Left renal cortex interstitium (tissue), 4 donors: ENCODE measurements around the gene RS1. TPM values are rescaled to one million over a fixed set of nuclear protein-coding genes. Genes with fewer than 3 reads are reported as not detected.
A peak's percentile ranks its signal among the peaks of the same experiment; 100 is the strongest.

Experiments used
- DNase-seq, 4 donors: peaks; one replicate each; pipeline ENCODE4 v3.0.0-alpha.2; 2013; ENCODE audit warnings: low read depth in 4 of 4, low spot score in 2 of 4, missing footprints in 1 of 4
- polyA plus RNA-seq, 4 donors: library from polyadenylated mRNA; unstranded; fragments of 120-200 nt; gene quantifications; one replicate each; pipeline ENCODE4 v1.2.1, GENCODE V29; 2013; ENCODE audit not compliant: insufficient read length in 4 of 4

Gene RS1
- under 1 TPM; 0.04 to 0.20 (median 0.13) TPM for polyA plus RNA-seq

DNA sequence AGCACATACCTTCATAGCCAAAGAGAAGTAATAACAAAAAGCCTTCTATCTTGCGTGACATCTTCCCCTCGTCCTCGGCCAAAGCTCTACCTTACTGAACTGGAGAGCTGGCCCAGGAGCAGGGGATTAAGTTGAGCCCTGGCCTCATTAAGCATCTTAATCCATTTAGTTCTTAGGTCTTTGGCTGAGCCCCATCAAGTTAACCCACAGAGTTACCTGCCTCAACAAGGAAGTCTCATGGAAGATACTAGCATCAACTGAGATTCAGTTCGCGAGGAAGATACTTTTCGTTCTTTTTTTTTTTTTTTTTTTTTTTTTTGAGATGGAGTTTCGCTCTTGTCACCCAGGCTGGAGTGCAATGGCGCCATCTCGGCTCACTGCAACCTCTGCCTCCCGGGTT, at the start of gene RS1:
Gene RS1 (minus strand): TSS at position 101 of the 400 bp plus-strand sequence. CDS start 40 bp downstream, at position 61.
- no peak for DNase-seq

DNA sequence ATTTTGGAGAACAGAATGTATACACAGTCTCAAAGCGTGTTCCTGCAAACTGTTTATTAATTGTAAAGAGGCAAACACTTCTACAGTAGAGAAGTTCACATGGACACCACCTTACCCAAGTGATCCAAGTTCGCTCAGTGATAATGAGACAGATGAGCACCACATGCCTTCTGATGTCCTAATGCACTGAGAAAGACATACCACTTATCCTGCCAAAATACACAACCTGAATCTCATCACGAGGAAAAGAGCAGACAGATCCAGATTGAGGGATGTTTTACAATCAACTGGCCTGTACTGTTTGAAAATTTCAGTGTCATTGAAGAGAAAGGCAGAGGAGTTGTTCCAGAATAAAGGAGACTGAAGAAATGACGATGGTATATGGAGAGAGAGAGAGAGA, 47.9 kb upstream of the RS1 start:
- no peak for DNase-seq

DNA sequence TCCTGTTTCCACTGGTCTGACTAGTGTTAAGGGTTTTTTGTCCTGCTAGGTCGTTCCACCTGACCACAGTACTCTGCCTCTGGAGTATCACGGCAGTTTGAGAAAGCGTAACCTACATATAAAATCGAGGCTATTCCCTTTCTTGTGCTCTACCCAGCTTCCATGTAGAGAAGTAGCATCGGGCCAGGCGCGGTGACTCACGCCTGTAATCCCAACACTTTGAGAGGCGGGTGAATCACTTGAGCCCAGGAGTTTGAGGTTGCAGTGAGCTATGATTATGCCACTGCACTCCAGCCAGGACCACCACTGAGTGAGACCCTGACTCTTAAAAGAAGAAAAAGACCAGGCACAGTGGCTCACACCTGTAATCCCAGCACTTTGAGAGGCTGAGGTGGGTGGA, 43.0 kb upstream of the RS1 start:
- no peak for DNase-seq

- DNase-seq: no peak
Observed at GRCh38 chrX:18709833-18710232, 37.9 kb upstream of the RS1 start.

DNA sequence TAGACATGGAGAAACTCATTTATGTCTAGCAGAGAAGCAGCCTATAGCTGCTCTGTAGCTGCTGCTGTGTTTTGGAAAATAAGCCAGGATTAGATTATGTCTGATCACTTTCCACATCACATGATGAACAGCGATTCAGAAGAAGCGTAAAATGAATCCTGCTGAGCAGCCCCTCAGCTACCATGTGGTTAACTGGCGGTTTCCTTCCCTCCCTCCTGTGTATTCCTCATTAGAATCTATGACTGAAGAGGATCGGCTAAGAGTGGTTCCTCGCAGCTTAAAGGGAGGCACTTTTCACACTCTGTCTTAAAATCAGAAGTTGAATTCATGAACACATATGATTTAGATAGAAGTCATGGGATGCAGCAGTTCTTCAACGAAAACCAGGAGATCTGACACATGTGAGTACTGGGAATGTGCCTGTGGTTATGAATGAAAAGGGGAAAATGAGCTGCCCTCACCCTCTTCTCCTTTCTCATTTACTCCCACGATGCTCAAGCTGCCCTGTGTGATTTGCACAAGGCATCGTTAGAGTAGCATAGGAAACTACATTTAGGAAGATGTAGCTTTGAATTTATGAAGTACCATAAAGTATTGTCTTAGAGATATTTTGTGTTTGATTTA, 35.6 kb upstream of the RS1 start, which contains the start of gene PPEF1:
Gene PPEF1 (plus strand): TSS at position 220 of the 624 bp plus-strand sequence. CDS start 136 bp downstream, at position 356.
- no peak for DNase-seq

GRCh38 chrX:18702362-18703195, 30.7 kb upstream of the RS1 start:
- no peak for DNase-seq

DNA sequence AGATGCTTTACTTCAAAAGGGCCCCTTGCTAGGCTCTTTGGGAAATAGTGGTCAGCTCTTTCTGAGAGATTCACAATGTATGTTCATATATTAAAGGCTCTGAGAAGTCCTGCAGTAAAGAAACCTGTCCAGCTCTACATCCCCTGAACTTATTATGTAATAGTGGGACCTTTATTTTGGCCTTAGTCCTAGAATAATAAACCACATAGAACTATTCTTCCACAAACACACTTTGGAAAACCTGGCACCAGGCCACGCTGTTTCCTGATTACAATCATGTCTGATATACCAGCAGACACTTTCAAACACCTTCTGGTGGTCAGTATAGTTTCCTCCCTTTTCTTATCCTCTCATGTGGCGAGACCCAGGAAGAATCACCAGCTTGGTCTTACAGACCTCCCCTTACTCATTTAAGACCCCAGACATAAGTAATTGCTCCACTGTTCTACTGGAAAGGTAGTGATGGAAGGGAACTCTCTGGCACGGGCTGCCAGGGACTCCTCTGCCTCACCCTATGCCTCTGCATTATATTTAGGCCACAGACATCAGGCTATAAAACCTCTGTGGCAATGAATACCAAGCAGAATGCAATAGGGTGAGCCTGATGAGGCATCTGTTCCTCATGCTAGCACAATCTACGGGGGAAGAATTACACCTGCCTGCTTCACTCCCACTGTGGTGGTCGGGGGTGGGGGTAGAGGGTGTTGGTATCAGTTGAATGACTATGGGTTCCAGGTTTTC, 29.9 kb upstream of the RS1 start:
- no peak for DNase-seq

- DNase-seq: no peak
Observed at GRCh38 chrX:18698737-18699650, 27.1 kb upstream of the RS1 start.

DNA sequence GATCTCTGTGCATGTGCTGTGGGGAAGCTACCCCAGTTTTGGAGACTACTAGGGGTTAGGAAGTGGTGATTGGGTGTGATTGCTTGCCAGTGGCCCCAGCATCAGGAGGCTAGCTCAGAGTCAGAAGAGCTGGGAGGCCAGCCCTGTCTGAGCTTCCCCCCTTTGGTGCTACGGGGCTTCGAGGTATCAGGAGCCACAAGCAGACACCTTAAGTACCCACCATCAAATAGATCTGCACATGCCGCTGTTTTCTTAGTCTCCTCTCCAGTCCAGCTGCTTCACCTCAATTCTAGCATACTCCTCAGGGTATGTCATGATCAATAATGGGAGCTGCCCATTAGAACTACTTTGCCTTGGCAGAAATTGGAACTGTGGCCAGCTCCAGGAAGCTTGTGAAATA, 24.7 kb upstream of the RS1 start:
- no peak for DNase-seq

DNA sequence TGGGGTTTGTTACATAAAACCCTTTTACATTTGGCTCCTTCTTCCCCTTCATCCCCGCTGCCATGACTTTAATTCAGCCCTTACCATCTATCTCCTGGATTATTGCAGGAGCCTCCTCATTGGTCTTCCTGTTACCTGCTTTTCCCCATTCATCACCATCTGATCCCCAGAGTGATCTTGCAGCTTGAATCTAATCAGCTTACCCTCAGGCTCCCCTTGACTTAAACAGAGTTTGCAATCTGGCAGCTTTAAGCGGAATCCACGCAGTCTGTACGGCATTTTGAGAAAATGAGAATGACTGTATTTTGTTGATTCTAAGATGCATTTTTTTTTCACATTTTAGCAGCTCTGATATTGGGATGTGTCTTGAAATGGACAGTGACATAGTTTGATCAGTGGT, 20.6 kb upstream of the RS1 start:
- no peak for DNase-seq

DNA sequence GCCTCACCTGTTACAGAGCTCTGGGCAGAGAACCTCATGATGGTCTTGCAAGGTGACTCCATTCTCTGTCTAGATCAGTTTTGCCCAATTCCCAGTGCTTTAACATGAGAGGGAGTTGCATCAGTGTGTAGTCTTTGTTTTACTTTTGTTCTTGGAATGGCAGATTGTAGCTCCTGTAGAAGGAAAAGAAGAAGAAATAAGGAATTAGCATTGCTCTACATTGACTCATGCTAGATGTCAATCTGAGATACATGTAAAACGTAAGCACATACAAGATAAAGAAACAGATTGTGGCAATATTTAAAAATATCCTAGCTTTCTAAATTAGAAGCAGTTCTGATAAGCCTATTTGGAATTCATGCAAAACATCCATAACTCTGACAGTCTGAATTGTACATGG, 19.5 kb upstream of the RS1 start:
- DNase-seq: no peak

DNA sequence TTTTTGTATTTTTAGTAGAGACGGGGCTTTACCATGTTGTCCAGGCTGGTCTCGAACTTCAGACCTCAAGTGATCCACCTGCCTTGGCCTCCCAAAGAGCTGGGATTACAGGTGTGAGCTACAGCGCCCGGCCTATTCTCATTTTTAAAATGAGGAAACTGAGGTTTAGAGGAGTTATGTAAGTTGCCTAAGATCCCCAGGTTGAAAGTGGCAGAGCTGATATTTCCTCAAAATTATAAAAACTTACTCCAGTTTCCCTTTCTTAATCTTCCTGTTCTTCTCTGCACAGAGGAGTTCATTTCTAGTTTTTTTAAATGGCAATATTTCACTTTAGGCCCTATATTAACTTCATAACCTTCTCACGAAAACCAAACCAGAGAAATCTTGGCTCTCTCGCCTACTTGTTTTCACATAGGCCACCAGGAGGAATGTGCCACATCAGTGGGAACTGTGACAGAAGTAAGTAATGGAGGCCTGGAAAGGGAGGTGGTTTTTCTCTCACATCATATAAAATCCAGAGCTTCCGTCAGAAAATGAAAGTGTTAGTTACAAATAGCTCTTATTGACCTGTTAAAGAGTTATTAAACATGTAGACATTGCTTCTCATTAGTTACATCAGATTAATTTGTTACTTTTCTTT, 16.1 kb upstream of the RS1 start:
- DNase-seq: no peak

GRCh38 chrX:18682979-18683387, 11.1 kb upstream of the RS1 start:
- no peak for DNase-seq

DNA sequence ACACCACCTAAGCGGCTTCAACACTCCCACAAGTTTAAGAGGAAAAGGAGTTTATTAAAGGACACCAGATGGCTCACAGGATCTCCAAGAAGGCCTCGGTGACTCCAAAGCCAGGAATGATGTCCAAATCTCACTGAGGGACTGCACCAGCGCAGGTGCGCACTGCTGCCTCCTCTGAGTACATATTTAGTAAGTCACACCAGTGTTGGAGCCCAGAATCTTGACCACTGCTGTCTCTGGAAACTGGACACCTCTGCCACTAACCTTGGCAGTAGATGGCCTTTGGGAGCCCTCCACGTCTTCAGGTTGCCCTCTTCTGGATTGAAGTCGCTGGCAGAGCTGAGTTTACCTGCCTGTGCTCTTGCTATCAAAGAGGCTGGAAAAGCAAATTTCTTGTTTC, 10.1 kb upstream of the RS1 start:
- DNase-seq: no peak

- no peak for DNase-seq
Observed at GRCh38 chrX:18677161-18677869, 5.4 kb upstream of the RS1 start.

GRCh38 chrX:18676470-18676869, 4.6 kb upstream of the RS1 start:
- DNase-seq: no peak

DNA sequence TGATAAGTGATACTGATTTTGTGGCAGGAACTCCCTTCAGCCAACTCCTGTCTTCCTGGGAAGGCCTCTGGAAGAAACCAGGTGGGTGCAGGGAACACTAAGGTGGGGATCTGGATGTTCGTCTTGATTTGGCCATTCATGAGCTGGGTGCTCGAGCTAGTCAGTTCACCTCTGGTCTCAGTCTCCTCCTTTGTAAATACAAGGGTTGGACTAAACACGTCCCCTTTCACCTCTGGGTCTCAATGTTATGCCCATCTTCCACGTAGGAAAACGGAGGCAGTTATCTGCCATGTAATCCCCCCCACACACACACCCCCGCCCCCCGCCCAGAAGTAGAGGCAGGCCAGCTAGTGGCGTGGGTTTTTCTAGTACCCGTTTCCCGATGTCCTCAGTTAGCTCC, 4.1 kb upstream of the RS1 start:
- no peak for DNase-seq

GRCh38 chrX:18674788-18675735, 3.2 kb upstream of the RS1 start:
- DNase-seq: peak; percentile 53 to 67 (median 58)
